T-helper 9 cell (primary cell): Measurements from ENCODE around the gene HEATR1.

ENCODE experiments used
- DNase-seq: peaks from one replicate; pipeline ENCODE4 v3.0.0-alpha.2; 2020

The HEATR1 gene

DNA sequence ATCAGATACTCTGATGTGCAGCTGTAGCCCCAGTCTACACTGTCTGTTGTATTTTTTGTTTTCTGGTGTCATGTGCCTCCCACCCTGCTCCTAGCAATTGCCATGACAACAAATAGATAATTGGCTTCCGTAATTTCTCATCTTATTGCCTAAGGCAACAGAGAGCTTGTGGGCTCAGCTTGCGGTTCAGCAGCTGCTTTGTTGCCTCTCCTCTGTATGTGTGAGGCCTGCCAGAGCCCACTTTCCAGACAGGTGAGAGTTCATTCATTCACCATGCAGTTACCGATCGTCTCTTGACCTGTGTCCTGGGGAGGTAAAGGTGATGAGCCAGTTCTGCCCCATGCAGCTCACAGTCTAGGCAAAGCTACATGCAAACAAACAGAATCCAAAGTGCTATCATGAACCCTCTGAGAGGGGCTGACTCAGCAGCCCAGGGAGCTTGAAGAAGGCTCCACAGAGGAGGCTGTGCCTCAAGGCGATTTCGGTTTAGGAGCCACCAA, 68.6 kb downstream of the HEATR1 start:
- no peak for DNase-seq

- DNase-seq = no peak
Measured at GRCh38 chr1:236535190-236535589, 69.1 kb downstream of the HEATR1 start.

GRCh38 chr1:236534151-236534651, 70.1 kb downstream of the HEATR1 start:
- DNase-seq = no peak

DNA sequence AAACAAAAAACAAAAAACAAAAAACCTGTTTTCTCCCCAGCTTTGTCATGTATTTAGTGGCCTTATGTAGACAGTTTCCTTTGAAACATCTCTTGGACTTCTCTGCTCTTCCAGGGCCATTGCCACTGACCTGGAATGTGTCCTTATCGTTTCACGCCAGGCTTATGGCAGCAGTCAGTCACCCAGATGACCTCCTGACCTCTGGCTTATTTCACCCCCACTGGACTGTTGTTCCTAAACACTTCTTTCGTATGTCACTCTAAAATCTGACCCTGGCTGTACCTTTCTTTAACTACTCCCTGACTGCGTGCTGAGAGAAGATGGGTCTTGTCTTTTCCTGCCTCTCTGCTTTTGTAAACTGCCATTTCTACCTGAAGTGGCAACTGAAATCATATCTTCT, 71.5 kb downstream of the HEATR1 start:
- no peak for DNase-seq

GRCh38 chr1:236530959-236531358, 73.4 kb downstream of the HEATR1 start:
- no peak for DNase-seq

- no peak for DNase-seq
Measured at GRCh38 chr1:236530286-236530685, 74.0 kb downstream of the HEATR1 start.

DNA sequence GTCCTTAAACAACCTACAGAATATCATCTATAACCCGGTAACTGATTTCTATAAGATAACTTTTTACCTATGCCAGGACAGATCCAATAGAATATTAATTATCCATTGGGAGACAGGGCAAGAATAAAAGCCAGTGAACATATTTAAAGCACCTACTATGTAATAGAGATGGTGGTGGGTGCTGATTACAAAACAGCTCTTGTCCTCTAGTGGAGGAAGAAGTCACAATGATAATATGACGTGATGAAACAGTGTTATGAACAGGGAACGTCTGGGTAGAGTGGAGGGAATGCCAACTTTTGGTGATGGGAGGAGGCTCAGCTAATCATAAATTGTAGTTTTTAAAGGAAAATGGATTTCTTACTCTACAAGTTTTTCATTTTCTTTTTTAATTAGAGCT, 78.2 kb downstream of the HEATR1 start:
- no peak for DNase-seq

DNA sequence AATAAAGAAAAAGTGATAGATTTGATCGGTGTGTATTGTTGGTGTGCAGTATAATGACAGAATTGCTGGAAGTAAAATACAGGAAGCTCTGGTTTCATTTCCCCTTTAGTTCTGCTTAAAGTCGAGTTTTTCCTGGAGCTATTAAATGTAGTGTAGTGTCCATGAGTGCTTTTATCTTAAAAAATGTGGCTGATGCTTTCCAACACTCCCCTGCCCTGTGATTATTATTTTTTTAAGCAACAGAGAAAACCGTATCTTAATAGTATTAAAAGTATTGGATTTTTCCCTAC, 79.5 kb downstream of the HEATR1 start:
- no peak for DNase-seq

DNA sequence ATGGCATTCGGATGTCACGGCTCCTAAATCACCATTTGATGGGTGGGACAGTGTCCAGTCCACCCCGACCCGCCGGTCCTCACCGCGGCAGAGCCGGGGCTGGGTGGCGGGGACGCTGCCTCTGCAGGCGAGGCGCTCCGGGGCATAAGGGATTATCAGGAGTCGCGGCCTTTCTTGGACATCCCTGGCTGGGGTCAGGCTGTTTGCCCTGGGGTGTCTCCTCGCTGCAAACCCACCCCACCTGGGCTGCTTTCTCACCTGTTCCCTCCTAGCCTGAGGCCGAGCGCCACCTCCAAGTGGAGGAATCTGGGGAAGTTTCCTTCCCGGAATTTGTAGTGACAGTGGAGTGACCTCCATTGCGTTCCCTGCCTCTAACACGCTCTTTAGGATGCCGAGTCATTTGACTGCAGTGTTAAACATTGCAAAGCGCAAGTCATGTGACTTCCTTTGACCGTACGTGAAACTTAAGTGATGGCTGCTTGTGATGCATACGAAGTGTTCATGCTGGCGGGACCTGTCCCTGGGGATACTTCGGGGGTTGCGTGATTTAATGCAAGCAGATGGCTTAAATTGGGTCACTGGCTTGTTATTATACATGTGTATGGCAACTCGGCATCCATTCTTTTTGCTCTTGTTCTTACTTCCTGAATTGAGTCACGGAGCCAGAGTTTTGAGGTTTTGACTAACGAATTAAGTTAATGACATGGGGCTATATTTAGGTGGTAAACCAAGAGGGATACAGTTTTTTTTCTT, 80.0 kb downstream of the HEATR1 start:
- DNase-seq = peak; percentile 48

DNA sequence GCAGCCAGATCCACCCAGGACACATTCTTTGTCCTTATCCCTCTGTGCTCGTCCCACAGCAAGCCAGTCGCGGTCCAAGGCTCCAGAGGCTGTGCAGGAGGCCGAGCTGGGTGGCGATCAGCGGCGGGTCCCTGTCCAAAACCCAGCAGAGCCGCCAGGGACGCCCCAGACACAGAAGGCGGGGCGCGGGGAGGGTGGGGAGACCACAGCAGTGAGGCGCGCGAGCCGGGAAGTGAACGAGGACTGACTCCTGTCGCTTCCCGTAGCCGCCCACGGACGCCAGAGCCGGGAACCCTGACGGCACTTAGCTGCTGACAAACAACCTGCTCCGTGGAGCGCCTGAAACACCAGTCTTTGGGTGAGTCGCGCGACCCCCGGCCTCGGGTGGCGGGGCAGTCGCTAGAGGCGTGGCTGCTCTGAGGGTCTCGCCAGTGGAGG, 80.6 kb downstream of the HEATR1 start, which contains the start of gene LGALS8:
LGALS8 (plus strand) TSS at position 279 of the 438 bp plus-strand sequence. CDS start 2,089 bp downstream, outside the sequence.
- peak; percentile 82 for DNase-seq

DNA sequence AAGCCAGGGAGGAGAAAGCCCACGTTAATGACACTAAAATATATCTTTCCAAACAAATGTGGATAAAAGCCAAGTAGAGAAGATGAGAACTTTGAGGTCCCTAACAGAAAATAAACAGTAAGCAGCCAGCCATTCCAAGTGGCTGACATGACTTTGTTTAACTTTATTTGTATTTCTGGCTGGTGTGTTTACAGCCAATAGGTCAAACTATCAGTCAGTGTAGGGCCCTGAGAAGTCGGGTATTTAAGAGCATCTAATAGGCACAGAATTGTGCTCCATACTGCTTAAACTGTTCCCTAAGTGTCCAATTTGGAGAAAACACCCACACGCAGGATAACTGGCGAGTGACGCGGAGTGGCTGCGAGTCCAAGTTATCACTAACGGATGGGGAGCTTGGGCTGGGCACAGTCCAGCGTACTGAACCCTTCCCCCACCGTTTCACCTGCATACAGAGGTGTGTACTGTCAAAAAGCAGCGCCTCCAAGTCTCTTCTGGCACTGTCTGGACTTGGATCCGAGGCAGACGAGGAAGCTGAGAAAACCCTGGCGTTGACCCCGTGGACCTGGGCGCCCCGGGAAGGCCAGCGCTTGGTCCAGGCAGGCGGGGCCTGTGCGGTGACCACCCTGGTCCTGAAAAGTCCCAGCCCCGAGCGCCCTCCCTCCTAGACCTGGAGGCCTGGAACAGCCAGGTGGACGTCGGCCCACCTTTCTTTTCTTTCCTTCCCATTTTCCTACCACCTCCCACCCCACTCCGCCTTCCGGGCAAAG, 81.2 kb downstream of the HEATR1 start:
- DNase-seq = no peak

GRCh38 chr1:236520445-236521005, 83.8 kb downstream of the HEATR1 start:
- DNase-seq = no peak

GRCh38 chr1:236518322-236518721, 86.0 kb downstream of the HEATR1 start:
- no peak for DNase-seq

- DNase-seq = peak; percentile 27
Measured at GRCh38 chr1:236516929-236517704, 87.2 kb downstream of the HEATR1 start.

- no peak for DNase-seq
Measured at GRCh38 chr1:236515443-236515958, 88.8 kb downstream of the HEATR1 start.

DNA sequence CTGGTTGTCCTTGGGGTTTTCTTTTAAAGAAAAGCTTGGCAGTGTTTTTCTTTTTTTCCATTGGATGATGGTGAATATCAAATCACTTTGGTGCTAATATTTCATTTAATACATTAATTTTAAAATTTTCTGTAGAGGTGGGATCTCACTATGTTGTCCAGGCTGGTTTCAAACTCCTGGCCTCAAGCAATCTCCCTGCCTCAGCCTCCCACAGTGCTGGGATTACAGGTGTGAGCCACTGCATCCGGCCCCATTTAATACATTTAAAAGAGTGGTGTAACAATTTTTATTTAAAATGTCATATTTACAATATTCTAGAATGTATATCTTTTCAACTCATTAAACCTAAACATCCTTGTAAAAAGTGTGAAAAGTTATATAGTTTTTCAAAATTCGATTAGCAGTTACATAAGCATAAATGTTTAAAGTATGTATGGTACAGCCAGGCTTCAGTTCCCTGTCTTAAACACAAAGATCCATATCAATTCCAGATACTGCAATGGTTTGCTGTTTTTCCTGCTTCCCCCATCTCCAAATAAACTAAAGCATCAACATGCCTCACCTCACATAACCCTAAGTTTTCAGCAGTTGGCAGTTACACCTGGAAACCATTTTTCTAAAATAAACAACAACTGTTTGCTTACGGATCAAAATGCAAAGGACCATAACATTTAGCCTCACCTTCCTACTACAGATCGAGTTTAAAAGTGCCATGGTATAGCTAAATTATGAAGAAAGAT, 89.4 kb downstream of the HEATR1 start:
- DNase-seq = no peak

- no peak for DNase-seq
Measured at GRCh38 chr1:236511735-236512418, 92.4 kb downstream of the HEATR1 start.

DNA sequence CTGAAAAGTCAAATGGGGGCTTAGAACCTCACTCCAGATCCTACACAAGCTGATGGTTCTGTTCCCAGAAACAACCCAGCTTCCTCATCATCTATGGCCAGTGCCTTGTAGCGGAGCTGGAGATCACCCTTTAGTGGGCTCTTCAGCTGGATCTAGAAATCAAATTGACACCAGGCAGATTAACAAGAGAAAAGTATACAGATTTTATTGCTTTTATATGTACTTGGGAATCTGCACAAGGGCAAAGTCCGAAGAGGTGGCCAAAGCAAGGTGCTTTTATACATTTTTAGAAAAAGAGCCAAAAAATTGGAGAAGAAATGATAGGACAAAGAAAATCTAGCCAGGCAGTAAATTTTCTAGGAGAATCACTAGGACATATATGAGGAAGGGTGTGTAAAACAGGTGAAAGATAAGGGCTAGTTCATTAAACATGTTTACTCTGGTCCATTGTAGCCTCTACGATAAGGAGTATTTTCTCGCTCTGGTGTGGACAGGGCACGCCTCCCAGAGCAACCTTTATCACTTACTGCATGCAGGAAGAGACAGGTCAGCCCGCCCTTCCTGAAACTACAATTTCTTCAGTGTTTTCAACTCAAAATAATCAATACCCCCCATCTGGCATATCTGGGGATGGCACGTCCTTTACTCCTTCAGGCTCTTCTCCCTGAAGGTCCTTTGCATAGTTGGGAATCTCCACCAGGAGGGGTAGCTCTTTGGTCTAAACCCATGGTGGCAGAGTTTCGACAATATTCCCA, 94.5 kb downstream of the HEATR1 start:
- DNase-seq = no peak

- no peak for DNase-seq
Measured at GRCh38 chr1:236509203-236509602, 95.1 kb downstream of the HEATR1 start.

- no peak for DNase-seq
Measured at GRCh38 chr1:236508593-236509027, 95.7 kb downstream of the HEATR1 start.
